Hepatocyte (in vitro differentiated cells): ENCODE measurements around the gene SGCA. TPM values are rescaled to one million over a fixed set of nuclear protein-coding genes. Genes with fewer than 3 reads are reported as not detected.
A peak's percentile ranks its signal among the peaks of the same experiment; 100 is the strongest.

Source experiments
- DNase-seq: peaks from one replicate; pipeline ENCODE4 v3.0.0-alpha.2; 2016; ENCODE audit warnings: low spot score
- H2AFZ ChIP-seq: fragments of 200-600 bp; sonication (generic); 2 replicates; pipeline ENCODE4 v1.6.0; 2016; ENCODE audit warnings: antibody characterized with exemption, mild to moderate bottlenecking
- H3K27ac ChIP-seq: fragments of 200-600 bp; sonication (generic); 2 replicates; pipeline ENCODE4 v1.5.1; 2016; ENCODE audit warnings: mild to moderate bottlenecking
- H3K27me3 ChIP-seq: fragments of 200-600 bp; sonication (generic); 2 replicates; pipeline ENCODE4 v1.6.1; 2016
- H3K36me3 ChIP-seq: fragments of 200-600 bp; sonication (generic); replicated peaks from 2 replicates; pipeline ENCODE4 v1.5.1; 2016; ENCODE audit warnings: low read depth; ENCODE audit not compliant: insufficient read depth
- H3K4me1 ChIP-seq: fragments of 200-600 bp; sonication (generic); 2 replicates; pipeline ENCODE4 v1.5.1; 2016; ENCODE audit warnings: mild to moderate bottlenecking, moderate library complexity; ENCODE audit not compliant: insufficient read depth
- H3K4me2 ChIP-seq: fragments of 200-600 bp; sonication (generic); 2 replicates; pipeline ENCODE4 v1.6.0; 2016
- H3K4me3 ChIP-seq: fragments of 200-600 bp; sonication (generic); 2 replicates; pipeline ENCODE4 v1.5.1; 2016; ENCODE audit warnings: mild to moderate bottlenecking
- H3K79me2 ChIP-seq: fragments of 200-600 bp; sonication (generic); 2 replicates; pipeline ENCODE4 v1.6.0; 2017; ENCODE audit warnings: mild to moderate bottlenecking
- H3K9me2 ChIP-seq: fragments of 200-600 bp; sonication (generic); replicated peaks from 2 replicates; pipeline ENCODE4 v1.6.0; 2017; ENCODE audit warnings: mild to moderate bottlenecking; ENCODE audit not compliant: insufficient read depth
- H3K9me3 ChIP-seq: fragments of 200-600 bp; sonication (generic); 2 replicates; pipeline ENCODE4 v1.5.1; 2016; ENCODE audit warnings: low read depth, mild to moderate bottlenecking
- H4K20me1 ChIP-seq: fragments of 200-600 bp; sonication (generic); 2 replicates; pipeline ENCODE4 v1.6.0; 2016; ENCODE audit warnings: mild to moderate bottlenecking; ENCODE audit not compliant: insufficient read depth, poor library complexity, severe bottlenecking
- CTCF ChIP-seq: fragments of 200-600 bp; sonication (generic); IDR thresholded peaks from 2 replicates; pipeline ENCODE4 v1.5.1; 2016; ENCODE audit warnings: antibody characterized with exemption, mild to moderate bottlenecking; ENCODE audit not compliant: poor library complexity
- EZH2 ChIP-seq: fragments of 200-600 bp; sonication (generic); IDR thresholded peaks from 2 replicates; pipeline ENCODE4 v1.6.1; 2016; ENCODE audit warnings: antibody characterized with exemption, mild to moderate bottlenecking, borderline replicate concordance
- EZH2phosphoT487 ChIP-seq: fragments of 200-600 bp; sonication (generic); IDR thresholded peaks from one replicate; pipeline ENCODE4 v1.6.1; 2018; ENCODE audit warnings: antibody characterized with exemption, mild to moderate bottlenecking, low read depth, moderate library complexity; ENCODE audit not compliant: unreplicated experiment, severe bottlenecking
- WGBS: methylation state at CpG from one replicate; pipeline ENCODE4 v1.1.6; 2016; ENCODE audit warnings: low lambda C conversion rate; ENCODE audit errors: missing lambda C conversion rate; 5-methylcytosine and 5-hydroxymethylcytosine counted together
- polyA plus RNA-seq: library from polyadenylated mRNA; unstranded; fragments of >200 nt; fragmentation: Nextera tagmentation; extraction: Ambion mirVana; gene quantifications from 2 replicates; pipeline ENCODE4 v1.2.1, GENCODE V29; 2016
- total RNA-seq: library from RNA; depleted of rRNA; stranded (reverse); fragments of >200 nt; gene quantifications from 2 replicates; pipeline ENCODE4 v1.2.3, GENCODE V29; 2014

Gene SGCA
- total and polyA plus RNA-seq, 2 experiments from 2014 or later: 0.37 to 2.2 TPM

GRCh38 chr17:50175035-50175807 is 9.4 kb downstream of the SGCA start:
- Histone ChIP-seq H3K4me3 (no peak overlapping the region), H3K9me2 (no peaks in the 10 kb centered on the region), H3K9me3 (no peaks in the 10 kb centered on the region), H3K4me1 (peaks cover 47% of the 10 kb centered on the region), H3K27me3 (no peaks in the 10 kb centered on the region), H3K36me3 (no peaks in the 10 kb centered on the region), H3K79me2 (no peaks in the 10 kb centered on the region), H3K4me2 (peak overlapping the region; percentile 21), H2AFZ (no peak overlapping the region), H3K27ac (peak overlapping the region; percentile 83), H4K20me1 (no peaks in the 10 kb centered on the region)
- DNase-seq: no peak
- TF ChIP-seq EZH2: no peak
- TF ChIP-seq EZH2phosphoT487: no peak
- TF ChIP-seq CTCF: no peak
- 90% methylated on average over 16 of the region's 16 CpGs for WGBS

GRCh38 chr17:50176559-50177357 is 11.0 kb downstream of the SGCA start:
- H3K27me3 ChIP-seq: no peaks in the 10 kb centered on the region
- H3K4me2 ChIP-seq: no peak overlapping the region
- H3K9me3 ChIP-seq: no peaks in the 10 kb centered on the region
- no peaks in the 10 kb centered on the region for H4K20me1 ChIP-seq
- H3K4me3 ChIP-seq: no peak overlapping the region
- DNase-seq: no peak
- TF ChIP-seq EZH2phosphoT487: no peak
- no peak for TF ChIP-seq EZH2
- no peak for TF ChIP-seq CTCF
- H3K36me3 ChIP-seq: no peaks in the 10 kb centered on the region
- H2AFZ ChIP-seq: no peak overlapping the region
- no peaks in the 10 kb centered on the region for H3K9me2 ChIP-seq
- peaks cover 47% of the 10 kb centered on the region for H3K4me1 ChIP-seq
- H3K79me2 ChIP-seq: no peaks in the 10 kb centered on the region
- 91% methylated on average over 20 of the region's 20 CpGs for WGBS
- peak overlapping the region; percentile 93 for H3K27ac ChIP-seq

GRCh38 chr17:50177476-50177875 is 11.7 kb downstream of the SGCA start:
- Histone ChIP-seq H4K20me1 (no peaks in the 10 kb centered on the region), H3K4me2 (peak overlapping the region; percentile 50), H3K9me2 (no peaks in the 10 kb centered on the region), H3K4me1 (peaks cover 47% of the 10 kb centered on the region), H2AFZ (no peak overlapping the region), H3K36me3 (no peaks in the 10 kb centered on the region), H3K9me3 (no peaks in the 10 kb centered on the region), H3K27me3 (no peaks in the 10 kb centered on the region), H3K79me2 (no peaks in the 10 kb centered on the region), H3K4me3 (no peak overlapping the region), H3K27ac (peak overlapping the region; percentile 93)
- WGBS: 90% methylated on average over 10 of the region's 10 CpGs
- TF ChIP-seq EZH2: no peak
- no peak for TF ChIP-seq EZH2phosphoT487
- TF ChIP-seq CTCF: no peak
- no peak for DNase-seq
